Stimulated activated CD4-positive, alpha-beta T cell treated with anti-CD3 and anti-CD28 coated beads, Interleukin-4, amount 100 ng/mL, for 1 hour (primary cell): Measurements from ENCODE around the gene CAMK1D.
"Not testable (repeated sequence)": the region's sequence is repeated elsewhere in the genome, so short reads cannot be mapped to it uniquely, and the experiment has no call there.

Experiments
- DNase-seq: peaks from one replicate; pipeline ENCODE4 v3.0.0-alpha.2; 2020

The CAMK1D gene

GRCh38 chr10:12709000-12709401, 359.7 kb downstream of the CAMK1D start:
- no peak for DNase-seq

DNA sequence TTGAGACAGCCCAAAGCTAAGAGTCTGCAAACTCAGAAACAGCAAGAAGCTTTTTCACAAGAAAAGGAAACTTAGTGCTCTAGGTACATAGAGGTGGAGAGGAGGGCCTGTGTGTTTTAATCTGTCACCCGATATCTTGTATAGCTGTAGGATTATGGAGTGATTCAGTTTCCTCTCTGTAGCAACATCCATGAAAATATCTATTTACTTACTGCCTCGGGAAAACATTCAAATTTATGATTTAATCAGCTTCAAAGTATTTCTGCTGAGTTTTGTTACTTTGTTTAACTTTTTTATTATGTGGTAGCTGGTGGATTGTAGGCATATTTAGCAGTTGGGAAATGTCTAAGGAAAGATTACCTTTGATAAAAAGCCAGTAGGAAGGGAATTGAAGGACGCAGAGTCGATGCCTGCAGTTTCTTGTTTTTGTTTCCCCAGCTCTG, 360.2 kb downstream of the CAMK1D start:
- DNase-seq: no peak

- no peak for DNase-seq
Observed at GRCh38 chr10:12710157-12710556, 360.8 kb downstream of the CAMK1D start.

DNA sequence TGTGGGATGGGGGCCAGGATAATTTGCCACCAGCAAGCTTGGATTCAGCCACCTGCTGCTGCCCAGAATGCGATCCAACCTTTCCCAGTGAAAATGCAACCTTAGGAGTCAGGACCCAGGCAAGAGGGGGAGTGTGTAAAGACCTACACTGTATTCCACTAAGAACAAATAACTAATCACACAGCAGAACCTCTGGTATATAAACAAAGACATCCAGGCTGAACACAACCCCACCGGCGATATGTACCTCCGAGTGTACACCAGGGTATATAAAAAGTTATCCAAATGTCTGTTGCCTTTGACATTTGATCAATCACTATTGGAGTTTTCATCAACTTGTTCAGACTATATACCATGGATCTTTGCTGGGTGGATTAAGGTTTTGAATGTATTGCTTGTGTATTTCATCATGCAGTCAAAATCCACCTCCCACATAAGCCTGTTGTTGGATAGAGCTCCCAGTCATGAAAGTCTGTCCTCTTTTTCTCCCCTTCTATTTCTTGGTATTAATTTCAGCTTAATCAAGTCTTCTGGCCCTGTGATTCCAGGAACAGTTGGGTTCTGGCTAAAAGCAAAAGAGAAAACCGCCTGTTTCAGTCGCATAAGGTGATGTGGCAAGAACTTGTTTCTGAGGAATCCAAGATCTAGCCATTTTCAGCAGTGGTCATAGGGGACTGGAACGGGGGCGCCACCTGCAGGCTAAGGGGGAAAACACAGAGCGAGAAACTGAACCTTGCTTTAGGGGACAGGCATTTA, 361.4 kb downstream of the CAMK1D start:
- peak; percentile 84 for DNase-seq

- no peak for DNase-seq
Observed at GRCh38 chr10:12711350-12711708, 362.0 kb downstream of the CAMK1D start.

GRCh38 chr10:12712293-12712983, 363.1 kb downstream of the CAMK1D start:
- no peak for DNase-seq

- not testable (repeated sequence) for DNase-seq
Observed at GRCh38 chr10:12712984-12713316, 363.6 kb downstream of the CAMK1D start.

DNA sequence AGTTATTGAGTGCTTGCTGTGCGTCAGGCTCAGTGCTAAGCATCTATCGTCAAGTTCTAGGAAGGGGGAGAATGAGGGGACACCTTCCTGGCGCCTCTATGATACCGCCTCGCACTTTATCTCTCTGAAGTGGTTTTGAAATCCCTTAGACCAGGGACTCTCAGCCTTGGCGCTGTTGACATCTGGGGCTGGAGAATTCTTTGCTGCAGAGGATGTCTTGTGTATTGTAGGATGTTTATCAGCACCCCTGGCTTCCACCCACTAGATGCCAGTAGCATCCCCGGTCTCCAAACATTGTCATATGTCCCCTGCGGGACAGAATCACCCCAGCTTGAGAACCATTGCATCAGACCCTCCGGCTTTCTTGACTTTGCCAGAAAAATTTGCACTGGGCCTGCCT, 366.7 kb downstream of the CAMK1D start:
- DNase-seq: no peak

GRCh38 chr10:12717981-12718707, 368.8 kb downstream of the CAMK1D start:
- DNase-seq: no peak

GRCh38 chr10:12719365-12719764, 370.0 kb downstream of the CAMK1D start:
- DNase-seq: no peak

DNA sequence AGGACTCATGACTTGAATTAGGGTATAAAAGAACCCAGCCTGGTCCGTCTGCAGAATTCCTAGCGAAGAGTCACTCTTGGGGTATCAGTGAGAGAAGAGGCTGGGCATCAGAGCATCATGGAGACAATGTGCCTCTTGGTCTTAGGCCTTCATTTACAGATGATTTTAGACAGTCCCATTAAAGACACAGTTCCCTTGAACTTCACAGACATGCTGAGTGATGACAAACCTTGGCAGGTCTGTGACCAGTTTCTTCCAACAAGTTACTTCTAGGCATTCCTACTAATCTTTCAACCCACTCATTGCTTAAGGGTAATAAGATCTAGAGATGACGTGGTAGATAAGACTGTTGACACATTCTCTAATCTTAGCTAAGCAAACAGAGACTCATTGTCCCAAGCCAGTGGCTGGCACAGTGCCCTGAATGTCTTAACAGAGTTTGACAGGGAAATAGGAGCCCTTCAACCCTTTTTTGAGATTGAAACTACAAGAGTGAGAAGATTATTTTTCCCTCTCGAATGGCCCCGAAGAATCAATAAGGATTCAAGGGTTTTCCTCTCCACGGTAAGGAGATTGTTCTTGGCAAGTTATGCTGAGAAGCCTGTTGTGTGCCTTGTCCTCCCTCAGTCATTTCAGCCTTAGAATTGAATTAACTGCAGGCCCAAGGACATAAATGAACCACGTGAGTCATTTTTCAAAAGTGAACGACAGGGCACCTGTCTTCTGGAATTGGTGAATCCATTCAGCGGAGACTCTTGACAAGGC, 371.1 kb downstream of the CAMK1D start:
- peak; percentile 30 for DNase-seq

DNA sequence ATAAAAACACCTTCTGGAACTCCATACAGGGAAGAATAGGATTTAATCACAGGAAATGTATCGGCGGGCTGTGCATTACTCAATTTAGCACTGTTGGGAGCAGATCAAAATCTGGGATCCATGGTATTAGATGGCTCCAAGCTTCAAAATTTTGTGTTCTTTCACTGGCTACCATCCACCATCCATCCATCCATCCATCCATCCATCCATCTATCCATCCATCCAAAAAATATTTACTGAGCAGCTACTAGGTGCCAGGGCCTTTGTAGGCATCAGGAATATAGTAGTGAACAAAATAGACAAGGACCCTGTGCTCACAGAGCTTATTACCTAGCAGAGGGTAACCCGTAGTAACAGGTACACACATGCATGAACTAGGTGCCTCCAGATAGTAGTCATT, 372.0 kb downstream of the CAMK1D start:
- no peak for DNase-seq

DNA sequence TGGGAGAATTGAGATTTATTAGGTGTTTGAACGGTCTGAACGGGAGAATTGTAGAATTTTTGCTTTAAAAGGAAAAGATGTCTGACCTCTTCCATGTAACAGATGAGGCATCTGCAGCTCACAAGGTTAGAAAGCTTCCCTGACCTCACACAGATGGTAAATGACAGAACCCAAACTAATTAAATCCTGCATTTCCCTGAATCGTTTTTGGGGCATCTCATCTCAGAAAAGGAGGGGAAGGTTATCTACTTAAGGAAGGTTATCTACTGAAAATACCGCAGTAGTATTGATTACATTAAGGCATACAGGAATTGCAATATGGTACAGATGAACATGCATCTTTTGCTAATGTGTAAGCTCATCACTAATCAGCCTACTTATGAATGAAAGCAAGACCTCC, 373.9 kb downstream of the CAMK1D start:
- no peak for DNase-seq

DNA sequence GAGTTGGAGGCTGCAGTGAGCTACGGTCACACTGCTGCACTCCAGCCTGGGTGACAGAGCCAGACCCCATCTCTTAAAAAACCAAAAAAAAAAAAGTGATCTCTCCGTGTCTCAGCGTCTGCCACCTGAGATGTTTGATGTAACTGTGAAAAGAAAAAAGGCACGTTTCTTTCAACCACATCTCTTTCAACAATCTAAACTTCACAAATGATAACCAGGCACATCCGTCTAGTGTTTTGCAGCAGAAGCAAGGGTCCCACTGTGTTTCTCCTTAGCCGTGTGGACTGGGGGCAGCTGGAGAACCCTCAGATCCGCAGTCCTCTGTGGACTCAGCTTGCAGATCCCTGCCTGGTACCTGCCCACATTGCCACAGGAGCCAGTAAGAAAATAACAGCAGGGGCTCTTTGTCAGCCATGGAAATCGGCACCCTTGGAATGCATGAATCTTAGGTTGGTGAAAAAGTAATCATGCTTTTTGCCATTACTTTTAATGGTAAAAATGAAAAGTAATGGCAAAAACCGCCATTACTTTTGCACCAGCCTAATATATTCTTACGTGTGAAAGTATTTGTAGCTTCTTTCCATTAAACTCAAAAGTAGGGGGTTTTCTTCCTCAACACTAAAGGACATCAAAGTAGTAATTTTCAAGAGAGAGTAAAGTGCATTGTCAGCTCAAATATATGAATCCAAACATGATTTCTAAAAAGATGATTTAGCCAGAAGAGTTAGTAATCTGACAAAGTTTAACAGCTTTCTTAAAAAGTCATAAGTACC, 375.6 kb downstream of the CAMK1D start:
- DNase-seq: no peak

GRCh38 chr10:12725580-12725888, 376.2 kb downstream of the CAMK1D start:
- not testable (repeated sequence) for DNase-seq

DNA sequence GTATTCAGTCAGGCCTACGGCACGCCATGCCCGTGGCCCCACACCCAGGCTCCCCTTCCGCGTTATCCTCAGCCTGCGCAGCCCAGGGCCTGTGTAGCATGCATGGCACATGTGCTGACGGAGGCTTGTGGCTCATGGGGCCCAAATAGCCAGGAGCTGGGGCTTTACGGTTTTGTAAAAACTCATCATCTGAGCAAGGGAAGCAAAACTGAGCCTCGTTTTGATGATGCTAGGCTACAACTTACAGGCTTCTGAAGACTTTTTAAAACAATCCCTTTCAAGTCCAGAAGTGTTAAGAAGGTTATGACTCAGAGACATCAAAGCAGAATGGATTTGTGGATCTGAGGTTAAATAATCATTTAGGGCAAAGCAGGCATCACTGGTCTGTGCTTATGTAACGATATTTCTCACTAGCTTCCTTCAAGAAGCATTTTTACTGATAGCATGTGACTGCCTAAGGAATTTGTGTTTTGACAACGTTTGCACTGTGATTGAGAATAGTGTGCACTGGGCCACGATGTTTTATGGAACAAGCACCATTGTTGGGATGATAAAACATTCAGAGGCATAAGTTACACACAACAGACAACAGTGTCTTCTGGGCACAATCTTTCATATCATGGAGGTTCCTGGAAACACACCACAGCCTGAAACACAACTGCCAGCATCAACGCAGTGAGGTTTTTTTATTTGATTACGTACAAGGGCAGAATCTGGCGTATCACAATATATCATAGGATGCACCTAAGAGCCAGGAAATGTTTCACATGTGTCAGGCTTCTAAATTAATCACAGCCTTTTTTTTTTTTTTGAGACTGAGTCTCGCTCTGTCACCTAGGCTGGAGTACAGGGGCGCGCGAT, 377.9 kb downstream of the CAMK1D start:
- no peak for DNase-seq

- DNase-seq: no peak
Observed at GRCh38 chr10:12727832-12728215, 378.5 kb downstream of the CAMK1D start.

- DNase-seq: no peak
Observed at GRCh38 chr10:12728494-12728893, 379.1 kb downstream of the CAMK1D start.

- no peak for DNase-seq
Observed at GRCh38 chr10:12729885-12730284, 380.5 kb downstream of the CAMK1D start.

DNA sequence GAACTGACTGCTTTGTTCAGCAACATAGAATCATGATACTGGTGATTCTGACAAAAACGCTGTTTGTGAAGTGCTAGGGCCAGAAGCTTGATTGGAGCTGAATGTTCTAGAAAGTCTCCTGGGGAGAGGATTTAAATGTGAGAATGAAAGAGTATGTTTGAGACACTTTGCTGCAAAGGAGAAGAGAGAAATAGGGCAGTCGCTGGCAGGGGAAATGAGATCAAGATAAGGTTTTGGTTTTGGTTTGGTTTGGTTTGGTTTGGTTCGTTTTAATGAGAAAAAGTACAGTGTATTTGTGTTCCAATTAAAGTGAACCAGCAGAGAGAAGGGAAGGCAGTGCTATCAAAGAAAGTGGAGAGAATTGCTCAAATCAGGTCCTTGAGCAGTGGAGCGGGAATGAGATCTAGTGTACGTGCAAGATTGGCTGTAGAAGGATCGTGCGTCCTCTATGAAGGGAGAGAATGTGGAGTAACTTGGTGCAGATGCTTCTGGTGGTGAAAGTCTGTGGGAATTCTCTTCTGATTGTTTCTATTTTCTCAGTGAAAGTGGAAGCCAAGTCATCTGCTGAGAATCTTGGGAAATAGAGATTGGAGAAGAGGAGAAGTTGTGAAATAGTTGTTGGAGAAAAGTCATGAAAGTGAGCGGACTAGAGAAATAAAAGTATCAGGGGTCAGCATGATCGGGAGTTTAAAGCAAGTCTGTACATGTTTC, 381.6 kb downstream of the CAMK1D start:
- DNase-seq: no peak

- DNase-seq: no peak
Observed at GRCh38 chr10:12733271-12733670, 383.9 kb downstream of the CAMK1D start.
